Measurements from ENCODE around the gene SPAG16.

DNA sequence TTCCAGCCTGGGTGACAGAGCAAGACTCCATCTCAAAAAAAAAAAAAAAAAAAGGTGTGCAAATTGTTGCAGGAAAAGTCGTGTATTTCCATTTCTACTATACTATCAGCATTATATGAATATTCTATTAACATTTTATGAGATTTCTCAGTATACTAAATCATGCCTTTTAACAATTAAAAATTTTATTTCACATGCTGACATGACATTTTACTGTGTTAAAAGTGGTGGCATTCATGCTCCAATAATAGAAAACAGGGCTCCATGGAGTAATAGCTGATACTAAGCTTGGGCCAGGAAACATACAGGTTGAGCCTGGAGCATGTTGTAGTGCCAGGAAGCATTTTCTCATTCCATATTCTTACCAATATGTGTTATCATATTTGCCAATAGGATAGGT lies 141.4 kb downstream of the SPAG16 start:
- TF ChIP-seq CTCF (IDR thresholded peaks at IDR 0.05) (no peak), POLR2AphosphoS5 (IDR thresholded peaks at IDR 0.05) (no peak)

Data from transverse colon (tissue), 4 donors.